MCF 10A (cell line): ENCODE measurements around the gene SYNDIG1. TPM values are rescaled to one million over a fixed set of nuclear protein-coding genes. Genes with fewer than 3 reads are reported as not detected.

ENCODE experiments used
- BruUV-seq: library from RNA; stranded (reverse); fragments of 400-500 nt; replicated peaks from 2 replicates; lab custom pipeline; 2021; lab: Mats Ljungman, UMichigan
- CTCF ChIA-PET: fragments of 300-600 bp; sonication (Branson Sonifier 250); formaldehyde crosslinking; extraction: SDS; loops from one replicate; lab custom pipeline; 2021; ENCODE audit warnings: antibody characterized with exemption, inconsistent platforms; lab: Yijun Ruan, JAX
- POLR2A ChIA-PET: fragments of 300-600, 350-650 bp; sonication (Branson Sonifier 250); formaldehyde crosslinking; extraction: SDS; loops from one replicate; lab custom pipeline; 2020; ENCODE audit warnings: antibody characterized with exemption, inconsistent platforms; lab: Yijun Ruan, JAX
- DNase-seq: peaks from one replicate; pipeline ENCODE4 v3.0.0-alpha.2; 2018; ENCODE audit not compliant: unreplicated experiment
- H3K27ac Mint-ChIP-seq: one replicate; pipeline ENCODE4 v1.8.0; 2022; ENCODE audit warnings: mild to moderate bottlenecking, low read depth, mixed read lengths; ENCODE audit not compliant: unreplicated experiment
- H3K27me3 Mint-ChIP-seq: one replicate; pipeline ENCODE4 v1.8.0; 2022; ENCODE audit warnings: mixed read lengths; ENCODE audit not compliant: insufficient read depth, unreplicated experiment
- H3K36me3 Mint-ChIP-seq: one replicate; pipeline ENCODE4 v1.8.0; 2022; ENCODE audit warnings: mild to moderate bottlenecking, moderate library complexity, mixed read lengths; ENCODE audit not compliant: insufficient read depth, unreplicated experiment
- H3K4me1 Mint-ChIP-seq: one replicate; pipeline ENCODE4 v1.8.0; 2022; ENCODE audit warnings: mixed read lengths; ENCODE audit not compliant: insufficient read depth, unreplicated experiment
- H3K4me3 Mint-ChIP-seq: one replicate; pipeline ENCODE4 v1.8.0; 2022; ENCODE audit warnings: mild to moderate bottlenecking, moderate library complexity, mixed read lengths; ENCODE audit not compliant: unreplicated experiment
- H3K9me3 Mint-ChIP-seq: one replicate; pipeline ENCODE4 v1.8.0; 2022; ENCODE audit warnings: mixed read lengths; ENCODE audit not compliant: unreplicated experiment
- intact Hi-C: fragments of 100-400 bp; cut with micrococcal nuclease; formaldehyde crosslinking; loops from 2 replicates; pipeline ENCODE4 v1.14.1; 2022
- total RNA-seq: library from RNA; stranded (reverse); gene quantifications from 2 replicates; pipeline ENCODE4 v1.2.3, GENCODE V29; 2022
- TF ChIP-seq, protein P1 (sequence below): fragments of 200-600 bp; IDR thresholded peaks from one replicate; pipeline ENCODE4 v1.8.0; 2022; ENCODE audit warnings: antibody characterized with exemption, mild to moderate bottlenecking; ENCODE audit not compliant: unreplicated experiment

SYNDIG1 gene
- total RNA-seq, 1 experiment from 2014 or later: not detected

DNA sequence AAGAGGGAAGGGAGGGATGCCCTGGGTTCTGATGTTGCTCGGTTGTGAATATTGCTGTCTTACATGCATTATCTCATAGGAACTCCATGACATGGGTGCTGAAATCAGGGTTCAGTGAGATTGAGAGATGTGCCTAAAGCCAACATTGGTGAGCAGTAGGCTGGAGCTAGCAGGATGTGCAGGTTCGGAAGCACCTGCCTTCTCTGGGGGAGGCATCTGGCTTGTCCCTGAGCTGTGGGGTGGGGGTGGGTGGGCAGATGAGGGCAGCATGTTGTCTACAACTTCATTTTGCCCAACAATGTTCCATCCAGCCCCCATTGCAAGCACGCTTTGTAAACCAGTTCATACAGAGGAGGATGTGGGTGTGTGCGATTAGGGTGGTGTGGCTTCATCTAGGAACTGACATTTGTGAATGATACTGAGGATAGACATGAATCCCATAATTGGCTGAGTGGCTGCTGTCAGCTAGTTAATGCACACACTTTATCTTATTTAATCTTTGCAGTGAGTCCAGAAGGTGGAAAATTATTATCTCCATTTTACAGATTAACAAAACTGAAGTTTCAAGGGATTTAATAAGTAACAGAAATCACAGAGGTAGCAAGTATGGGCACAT is 119.4 kb downstream of the SYNDIG1 start:
- Mint-ChIP-seq H3K4me3 (no peak overlapping the region), H3K4me1 (no peaks in the 10 kb centered on the region), H3K27ac (no peak overlapping the region), H3K36me3 (no peaks in the 10 kb centered on the region), H3K9me3 (peaks cover 7% of the 10 kb centered on the region), H3K27me3 (no peaks in the 10 kb centered on the region)
- DNase-seq: no peak
- BruUV-seq: no TSS peak
- ChIA-PET CTCF (no interaction called here), POLR2A (no interaction called here)
- intact Hi-C loops: no loop called here
- TF ChIP-seq, protein P1, sequence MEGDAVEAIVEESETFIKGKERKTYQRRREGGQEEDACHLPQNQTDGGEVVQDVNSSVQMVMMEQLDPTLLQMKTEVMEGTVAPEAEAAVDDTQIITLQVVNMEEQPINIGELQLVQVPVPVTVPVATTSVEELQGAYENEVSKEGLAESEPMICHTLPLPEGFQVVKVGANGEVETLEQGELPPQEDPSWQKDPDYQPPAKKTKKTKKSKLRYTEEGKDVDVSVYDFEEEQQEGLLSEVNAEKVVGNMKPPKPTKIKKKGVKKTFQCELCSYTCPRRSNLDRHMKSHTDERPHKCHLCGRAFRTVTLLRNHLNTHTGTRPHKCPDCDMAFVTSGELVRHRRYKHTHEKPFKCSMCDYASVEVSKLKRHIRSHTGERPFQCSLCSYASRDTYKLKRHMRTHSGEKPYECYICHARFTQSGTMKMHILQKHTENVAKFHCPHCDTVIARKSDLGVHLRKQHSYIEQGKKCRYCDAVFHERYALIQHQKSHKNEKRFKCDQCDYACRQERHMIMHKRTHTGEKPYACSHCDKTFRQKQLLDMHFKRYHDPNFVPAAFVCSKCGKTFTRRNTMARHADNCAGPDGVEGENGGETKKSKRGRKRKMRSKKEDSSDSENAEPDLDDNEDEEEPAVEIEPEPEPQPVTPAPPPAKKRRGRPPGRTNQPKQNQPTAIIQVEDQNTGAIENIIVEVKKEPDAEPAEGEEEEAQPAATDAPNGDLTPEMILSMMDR: no peak

DNA sequence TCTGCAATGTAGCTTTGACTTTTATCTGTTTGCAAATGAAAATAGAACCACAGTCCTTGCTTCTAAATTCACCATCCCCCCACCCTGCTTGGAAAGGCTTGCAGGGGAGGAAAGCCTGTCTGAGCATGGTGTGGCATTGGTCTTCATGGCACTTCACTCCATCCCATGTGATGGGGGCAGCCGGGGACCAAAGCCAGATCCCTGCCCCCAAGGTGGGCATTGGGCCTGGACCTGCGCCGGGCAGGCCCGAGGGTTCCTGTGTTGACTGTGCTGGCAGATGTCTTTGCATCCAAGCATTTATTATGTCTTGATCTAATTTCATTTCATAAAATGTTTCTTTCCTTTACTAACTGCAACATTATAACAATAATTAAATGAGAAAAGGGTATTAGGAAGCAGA is 120.0 kb downstream of the SYNDIG1 start:
- BruUV-seq: no TSS peak
- DNase-seq: no peak
- H3K27me3 Mint-ChIP-seq: no peaks in the 10 kb centered on the region
- peaks cover 7% of the 10 kb centered on the region for H3K9me3 Mint-ChIP-seq
- ChIA-PET POLR2A (no interaction called here), CTCF (no interaction called here)
- intact Hi-C loops: no loop called here
- H3K4me3 Mint-ChIP-seq: no peak overlapping the region
- TF ChIP-seq, protein P1: no peak
- no peaks in the 10 kb centered on the region for H3K4me1 Mint-ChIP-seq
- no peak overlapping the region for H3K27ac Mint-ChIP-seq
- H3K36me3 Mint-ChIP-seq: no peaks in the 10 kb centered on the region

DNA sequence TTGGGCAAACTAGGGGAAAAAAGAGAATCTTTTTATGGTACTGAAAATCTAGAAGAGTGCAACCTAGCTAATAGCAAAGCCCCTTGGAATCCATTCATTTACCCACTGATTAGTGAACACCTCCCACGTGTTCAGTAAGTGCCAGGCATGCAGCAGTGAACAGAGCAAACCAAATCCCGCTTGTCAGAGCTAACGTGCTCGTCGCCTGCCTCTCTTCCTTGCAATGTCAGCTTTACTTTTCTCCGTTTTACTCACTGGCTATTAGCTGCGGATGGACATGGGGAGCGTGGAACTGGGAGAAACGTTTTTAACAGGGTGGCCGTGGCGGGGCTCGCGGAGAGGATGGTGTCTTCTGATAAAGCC is 120.4 kb downstream of the SYNDIG1 start:
- BruUV-seq: no TSS peak
- TF ChIP-seq, protein P1: no peak
- H3K36me3 Mint-ChIP-seq: no peaks in the 10 kb centered on the region
- DNase-seq: no peak
- no peak overlapping the region for H3K4me3 Mint-ChIP-seq
- CTCF ChIA-PET: no interaction called here
- POLR2A ChIA-PET: interaction anchor here (0.6 kb wide), 1 partner anchor 8 kb away, joined by 3 read pairs; no protein-coding TSS in a partner anchor
- H3K9me3 Mint-ChIP-seq: peaks cover 7% of the 10 kb centered on the region
- intact Hi-C loops: no loop called here
- no peaks in the 10 kb centered on the region for H3K27me3 Mint-ChIP-seq
- no peaks in the 10 kb centered on the region for H3K4me1 Mint-ChIP-seq
- H3K27ac Mint-ChIP-seq: no peak overlapping the region

- no peak overlapping the region for H3K4me3 Mint-ChIP-seq
- H3K27ac Mint-ChIP-seq: no peak overlapping the region
- no peaks in the 10 kb centered on the region for H3K36me3 Mint-ChIP-seq
- intact Hi-C loops: no loop called here
- DNase-seq: no peak
- H3K27me3 Mint-ChIP-seq: no peaks in the 10 kb centered on the region
- peaks cover 12% of the 10 kb centered on the region for H3K9me3 Mint-ChIP-seq
- CTCF ChIA-PET: interaction anchor here (0.6 kb wide), 1 partner anchor 21 kb away, joined by 4 read pairs; no protein-coding TSS in a partner anchor
- no TSS peak for BruUV-seq
- POLR2A ChIA-PET: interaction anchor here (0.6 kb wide), 1 partner anchor 8 kb away, joined by 3 read pairs; no protein-coding TSS in a partner anchor
- TF ChIP-seq, protein P1: no peak
- no peaks in the 10 kb centered on the region for H3K4me1 Mint-ChIP-seq
Measured at GRCh38 chr20:24590178-24590982, 121.0 kb downstream of the SYNDIG1 start.
